ENCODE data around the gene ZNF644.

GRCh38 chr1:91036894-91037829, 15.3 kb upstream of the ZNF644 start:
- TF ChIP-seq RAD21 (IDR thresholded peaks at IDR 0.05) (peak in 1 of 2 donors; percentile 32), CTCF (IDR thresholded peaks at IDR 0.05; ENCODE audit: low read depth, low read length, missing input control) (no peak), REST (IDR thresholded peaks at IDR 0.05) (no peak), SP1 (IDR thresholded peaks at IDR 0.05) (peak; percentile 63), MAX (IDR thresholded peaks at IDR 0.05) (no peak), RXRA (IDR thresholded peaks at IDR 0.05) (no peak)
